Gastroesophageal sphincter (tissue), 4 donors: ENCODE results near the gene SOX12. TPM values are rescaled to one million over a fixed set of nuclear protein-coding genes. Genes with fewer than 3 reads are reported as not detected.

Source experiments
- ATAC-seq: fragments of 150-250 bp; one replicate; pipeline ENCODE4 v1.9.1; 2016; ENCODE audit warnings: mild to moderate bottlenecking, moderate library complexity
- H3K27ac ChIP-seq, 4 donors: fragments of 200-600 bp; sonication (generic) in 3 of 4; 1 replicate in 3 of 4; 2 replicates in 1 of 4; pipeline ENCODE4 v1.5.1; 2016 to 2019
- H3K27me3 ChIP-seq: fragments of 200-600 bp; sonication (generic); one replicate; pipeline ENCODE4 v1.5.1; 2019
- H3K36me3 ChIP-seq, 2 donors: fragments of 200-600 bp; sonication (generic); one replicate each; pipeline ENCODE4 v1.5.1; 2019; ENCODE audit warnings: control low read depth in 1 of 2
- H3K4me1 ChIP-seq, 3 donors: fragments of 200-600 bp; sonication (generic); 1 replicate in 2 of 3; 2 replicates in 1 of 3; pipeline ENCODE4 v1.5.1; 2016 to 2019; ENCODE audit warnings: control low read depth in 2 of 3
- H3K4me3 ChIP-seq, 2 donors: fragments of 200-600 bp; sonication (generic); one replicate each; pipeline ENCODE4 v1.5.1; 2019; ENCODE audit warnings: mild to moderate bottlenecking in 1 of 2, moderate library complexity in 1 of 2
- H3K9me3 ChIP-seq, 3 donors: fragments of 200-600 bp; sonication (generic); one replicate each; pipeline ENCODE4 v1.5.1; 2017 to 2019; ENCODE audit warnings: control low read depth in 2 of 3
- CTCF ChIP-seq, 4 experiments: fragments of 200-600 bp in 2 of 4; fragments of 450-650 bp in 2 of 4; sonication (generic) in 1 of 4; IDR thresholded peaks; one replicate each; pipeline ENCODE4 v1.5.1; 2017 to 2019; ENCODE audit warnings: antibody characterized with exemption in 4 of 4, mild to moderate bottlenecking in 2 of 4, moderate library complexity in 2 of 4
- EP300 ChIP-seq: sonication (generic); formaldehyde crosslinking; IDR thresholded peaks from one replicate; pipeline ENCODE4 v1.6.1; 2017; ENCODE audit warnings: antibody characterized with exemption, mild to moderate bottlenecking
- POLR2A ChIP-seq, 2 donors: fragments of 450-650 bp; IDR thresholded peaks; one replicate each; pipeline ENCODE4 v1.6.1; 2017; ENCODE audit warnings: antibody characterized with exemption in 2 of 2, mild to moderate bottlenecking in 2 of 2, moderate library complexity in 1 of 2
- POLR2AphosphoS5 ChIP-seq: sonication (generic); formaldehyde crosslinking; IDR thresholded peaks from one replicate; pipeline ENCODE4 v1.6.1; 2017; ENCODE audit warnings: antibody characterized with exemption
- WGBS, 2 donors: methylation state at CpG; one replicate each; pipeline ENCODE4 v1.1.5; 2018; ENCODE audit warnings: low coverage in 1 of 2; 5-methylcytosine and 5-hydroxymethylcytosine counted together
- total RNA-seq, 4 donors: library from RNA; depleted of rRNA; stranded (reverse); fragments of >200 nt; gene quantifications; one replicate each; pipeline ENCODE4 v1.1.0, GENCODE V29; 2016

SOX12 gene
- total RNA-seq, 4 donors from 2014 or later, result 3.4 to 7.3 (median 5.9) TPM

- Histone ChIP-seq H3K9me3 (no peaks in the 10 kb centered on the region), H3K27me3 (no peaks in the 10 kb centered on the region), H3K27ac (no peak overlapping the region), H3K4me3 (no peak overlapping the region), H3K4me1 (peaks cover 0 to 24% (median 3%) of the 10 kb centered on the region in 3 donors), H3K36me3 (no peaks in the 10 kb centered on the region)
- no peak for ATAC-seq
- TF ChIP-seq CTCF (IDR thresholded peaks at IDR 0.05) (no peak), POLR2A (IDR thresholded peaks at IDR 0.05) (no peak), EP300 (no peak), POLR2AphosphoS5 (no peak)
Observed at GRCh38 chr20:343107-343506, 17.8 kb downstream of the SOX12 start.

- Histone ChIP-seq H3K4me3 (peak overlapping the region; percentile 48 to 65), H3K9me3 (no peaks in the 10 kb centered on the region), H3K27me3 (no peaks in the 10 kb centered on the region), H3K4me1 (peaks cover 0 to 40% (median 8%) of the 10 kb centered on the region in 3 donors), H3K36me3 (peaks cover 0 to 16% of the 10 kb centered on the region in 2 donors), H3K27ac (peak overlapping the region; percentile 75 to 95 (median 92))
- ATAC-seq, result no peak
- TF ChIP-seq POLR2AphosphoS5 (no peak), POLR2A (IDR thresholded peaks at IDR 0.05) (no peak), CTCF (IDR thresholded peaks at IDR 0.05) (no peak), EP300 (no peak)
- 0 to 84% methylated on average over 1 to 7 of the region's 9 CpGs for WGBS, 2 donors
Observed at GRCh38 chr20:346033-346639, 20.8 kb downstream of the SOX12 start.

- Histone ChIP-seq H3K4me1 (peaks cover 0 to 40% (median 8%) of the 10 kb centered on the region in 3 donors), H3K4me3 (peak within 1 kb of the TSS; percentile 48 to 65), H3K27me3 (no peaks in the 10 kb centered on the region), H3K27ac (peak within 1 kb of the TSS; percentile 75 to 95 (median 92)), H3K9me3 (no peaks in the 10 kb centered on the region), H3K36me3 (peaks cover 0 to 22% of the 10 kb centered on the region in 2 donors)
- TF ChIP-seq EP300 (no peak), POLR2A (IDR thresholded peaks at IDR 0.05) (peak; percentile 31 to 50), CTCF (IDR thresholded peaks at IDR 0.05) (no peak), POLR2AphosphoS5 (peak; percentile 12)
- WGBS, 2 donors, result 0 to 1% methylated on average over 10 to 15 of the region's 50 CpGs
- peak; percentile 62 for ATAC-seq
Observed at GRCh38 chr20:346640-347316, 21.4 kb downstream of the SOX12 start, which contains the start of gene NRSN2. TSS of gene NRSN2 (plus strand) at chr20:347111. CDS start at chr20:349644, 2,533 bp downstream.

- peak overlapping the region; percentile 48 to 65 for H3K4me3 ChIP-seq
- TF ChIP-seq POLR2A (IDR thresholded peaks at IDR 0.05) (no peak), CTCF (IDR thresholded peaks at IDR 0.05) (no peak), EP300 (no peak), POLR2AphosphoS5 (no peak)
- peaks cover 0 to 40% (median 8%) of the 10 kb centered on the region in 3 donors for H3K4me1 ChIP-seq
- WGBS, 2 donors, result 0% methylated on average over 2 of the region's 19 CpGs; no CpG with 5 or more reads in 1 of the 2 donors
- no peaks in the 10 kb centered on the region for H3K9me3 ChIP-seq
- ATAC-seq, result peak; percentile 5
- H3K27ac ChIP-seq, result peak overlapping the region; percentile 75 to 95 (median 92)
- peaks cover 0 to 26% of the 10 kb centered on the region in 2 donors for H3K36me3 ChIP-seq
- no peaks in the 10 kb centered on the region for H3K27me3 ChIP-seq
Observed at GRCh38 chr20:347317-347639, 21.9 kb downstream of the SOX12 start.
